ENCODE measurements around the gene CENPT. TPM values are rescaled to one million over a fixed set of nuclear protein-coding genes. Genes with fewer than 3 reads are reported as not detected.
"Not testable (repeated sequence)": the region's sequence is repeated elsewhere in the genome, so short reads cannot be mapped to it uniquely, and the experiment has no call there.

Gene CENPT
- polyA plus RNA-seq, 1 donor, result 51.7 TPM

GRCh38 chr16:67877064-67877463 lies 29.6 kb upstream of the CENPT start:
- DNase-seq, result no peak

- DNase-seq, result no peak
Measured at GRCh38 chr16:67874372-67874771, 26.9 kb upstream of the CENPT start.

- no peak for DNase-seq
Measured at GRCh38 chr16:67873435-67874370, 26.2 kb upstream of the CENPT start.

- no peak for DNase-seq
Measured at GRCh38 chr16:67872631-67873434, 25.3 kb upstream of the CENPT start, which contains the start of gene EDC4. TSS of gene EDC4 (plus strand) at chr16:67873052. CDS start at chr16:67873262, 210 bp downstream.

- DNase-seq, result no peak
Measured at GRCh38 chr16:67872131-67872630, 24.7 kb upstream of the CENPT start.

GRCh38 chr16:67871256-67871655 lies 23.8 kb upstream of the CENPT start:
- no peak for DNase-seq

- no peak for DNase-seq
Measured at GRCh38 chr16:67869653-67870052, 22.2 kb upstream of the CENPT start.

- no peak for DNase-seq
Measured at GRCh38 chr16:67868290-67868689, 20.8 kb upstream of the CENPT start.

GRCh38 chr16:67865318-67865717 lies 17.8 kb upstream of the CENPT start:
- no peak for DNase-seq

GRCh38 chr16:67864594-67864993 lies 17.1 kb upstream of the CENPT start:
- DNase-seq, result no peak

GRCh38 chr16:67864044-67864443 lies 16.6 kb upstream of the CENPT start:
- DNase-seq, result not testable (repeated sequence)

GRCh38 chr16:67862623-67863583 lies 15.4 kb upstream of the CENPT start:
- DNase-seq, result no peak

GRCh38 chr16:67861877-67862276 lies 14.4 kb upstream of the CENPT start:
- DNase-seq, result no peak

GRCh38 chr16:67860589-67861398 lies 13.3 kb upstream of the CENPT start:
- no peak for DNase-seq

- DNase-seq, result no peak
Measured at GRCh38 chr16:67858500-67858899, 11.0 kb upstream of the CENPT start.

GRCh38 chr16:67857547-67858233 lies 10.2 kb upstream of the CENPT start:
- DNase-seq, result no peak

- DNase-seq, result no peak
Measured at GRCh38 chr16:67856927-67857546, 9.5 kb upstream of the CENPT start.

- DNase-seq, result no peak
Measured at GRCh38 chr16:67855789-67856188, 8.3 kb upstream of the CENPT start.

- DNase-seq, result no peak
Measured at GRCh38 chr16:67853670-67854069, 6.2 kb upstream of the CENPT start.

GRCh38 chr16:67848118-67848517 lies 625 bp upstream of the CENPT start:
- no peak for DNase-seq

Measured in left kidney (tissue), 2 donors.